GM10266 (cell line): ENCODE data around the gene HCST.
"Not testable (repeated sequence)": the region's sequence is repeated elsewhere in the genome, so short reads cannot be mapped to it uniquely, and the experiment has no call there.

Experiments used
- DNase-seq: peaks from one replicate; pipeline ENCODE4 v3.0.0; 2012; ENCODE audit errors: extremely low spot score
- CTCF ChIP-seq: IDR thresholded peaks from 2 replicates; pipeline ENCODE4 v1.5.1; 2012; ENCODE audit warnings: mild to moderate bottlenecking, low read depth; ENCODE audit not compliant: control insufficient read depth, insufficient read depth; ENCODE audit errors: missing control alignments

HCST gene

GRCh38 chr19:35889370-35890112, 12.8 kb upstream of the HCST start:
- no peak for DNase-seq
- no peak for TF ChIP-seq CTCF

- no peak for TF ChIP-seq CTCF
- no peak for DNase-seq
These were observed 12.1 kb upstream of the HCST start for GRCh38 chr19:35890113-35890650.

GRCh38 chr19:35891819-35892218, 10.5 kb upstream of the HCST start:
- not testable (repeated sequence) for DNase-seq

- no peak for TF ChIP-seq CTCF
- no peak for DNase-seq
These were observed 8.0 kb upstream of the HCST start for GRCh38 chr19:35894342-35894741.

- TF ChIP-seq CTCF: no peak
- no peak for DNase-seq
These were observed 6.3 kb upstream of the HCST start for GRCh38 chr19:35895911-35896642.

- DNase-seq: no peak
- no peak for TF ChIP-seq CTCF
These were observed 5.7 kb upstream of the HCST start for GRCh38 chr19:35896643-35897040.

- TF ChIP-seq CTCF: no peak
These were observed 4.5 kb upstream of the HCST start for GRCh38 chr19:35897706-35898451.

More at GRCh38 chr19:35897706-35898451, 4.5 kb upstream of the HCST start:
- no peak for DNase-seq
